Neural progenitor cell (in vitro differentiated cells): ENCODE data around the gene SRRM2. TPM values are rescaled to one million over a fixed set of nuclear protein-coding genes. Genes with fewer than 3 reads are reported as not detected.

Experiments used
- DNase-seq: peaks from one replicate; pipeline ENCODE4 v3.0.0-alpha.2; 2016; ENCODE audit warnings: low spot score
- H2AFZ ChIP-seq: fragments of 200-600 bp; sonication (generic); replicated peaks from 2 replicates; pipeline ENCODE4 v1.6.1; 2016; ENCODE audit warnings: antibody characterized with exemption
- H3F3A ChIP-seq: fragments of 200-600 bp; sonication (generic); 2 replicates; pipeline ENCODE4 v1.6.1; 2016; ENCODE audit warnings: antibody characterized with exemption, low read depth
- H3K27ac ChIP-seq: fragments of 200-600 bp; sonication (generic); 2 replicates; pipeline ENCODE4 v1.5.1; 2016; ENCODE audit warnings: mild to moderate bottlenecking
- H3K27me3 ChIP-seq: fragments of 200-600 bp; sonication (generic); 2 replicates; pipeline ENCODE4 v1.6.1; 2016; ENCODE audit warnings: mild to moderate bottlenecking, moderate library complexity
- H3K36me3 ChIP-seq: fragments of 200-600 bp; sonication (generic); 2 replicates; pipeline ENCODE4 v1.5.1; 2016
- H3K4me1 ChIP-seq: fragments of 200-600 bp; sonication (generic); 2 replicates; pipeline ENCODE4 v1.6.1; 2016; ENCODE audit warnings: mixed run types
- H3K4me2 ChIP-seq: fragments of 200-600 bp; sonication (generic); 2 replicates; pipeline ENCODE4 v1.6.1; 2016
- H3K4me3 ChIP-seq: fragments of 200-600 bp; sonication (generic); 2 replicates; pipeline ENCODE4 v1.5.1; 2016
- H3K79me2 ChIP-seq: fragments of 200-600 bp; sonication (generic); 2 replicates; pipeline ENCODE4 v1.6.1; 2016; ENCODE audit warnings: low read depth
- H3K9ac ChIP-seq: fragments of 200-600 bp; sonication (generic); 2 replicates; pipeline ENCODE4 v1.6.1; 2016
- H3K9me3 ChIP-seq: fragments of 200-600 bp; sonication (generic); 2 replicates; pipeline ENCODE4 v1.5.1; 2016; ENCODE audit warnings: low read depth
- H4K20me1 ChIP-seq: fragments of 200-600 bp; sonication (generic); 2 replicates; pipeline ENCODE4 v1.6.1; 2016; ENCODE audit warnings: low read depth
- H3K27ac Mint-ChIP-seq: 3 replicates; pipeline ENCODE4 v1.8.0; 2021; ENCODE audit warnings: mixed read lengths
- H3K27me3 Mint-ChIP-seq: 2 replicates; pipeline ENCODE4 v1.8.0; 2022; ENCODE audit warnings: low read depth, mild to moderate bottlenecking, inconsistent platforms, moderate library complexity, mixed read lengths; ENCODE audit not compliant: insufficient read depth
- H3K36me3 Mint-ChIP-seq: 3 replicates; pipeline ENCODE4 v1.8.0; 2021; ENCODE audit warnings: mixed read lengths
- H3K4me1 Mint-ChIP-seq: 3 replicates; pipeline ENCODE4 v1.8.0; 2021; ENCODE audit warnings: mixed read lengths
- H3K4me3 Mint-ChIP-seq: 3 replicates; pipeline ENCODE4 v1.8.0; 2021; ENCODE audit warnings: mild to moderate bottlenecking, moderate library complexity, mixed read lengths
- H3K9me3 Mint-ChIP-seq: 3 replicates; pipeline ENCODE4 v1.8.0; 2020; ENCODE audit warnings: mixed read lengths
- CTCF ChIP-seq: fragments of 200-600 bp; sonication (generic); IDR thresholded peaks from 2 replicates; pipeline ENCODE4 v1.5.1; 2017; ENCODE audit warnings: antibody characterized with exemption, mild to moderate bottlenecking
- EZH2 ChIP-seq: fragments of 200-600 bp; sonication (generic); IDR thresholded peaks from 2 replicates; pipeline ENCODE4 v1.6.1; 2017; ENCODE audit warnings: antibody characterized with exemption, mild to moderate bottlenecking, moderate library complexity
- EZH2phosphoT487 ChIP-seq: fragments of 200-600 bp; sonication (generic); IDR thresholded peaks from 2 replicates; pipeline ENCODE4 v1.6.1; 2017; ENCODE audit warnings: antibody characterized with exemption
- total RNA-seq: library from RNA; depleted of rRNA; stranded (reverse); fragments of >200 nt; gene quantifications from 2 replicates; pipeline ENCODE4 v1.2.3, GENCODE V29; 2015; ENCODE audit warnings: low replicate concordance

The SRRM2 gene
- total RNA-seq, 1 donor from 2014 or later, result 82.3 TPM

DNA sequence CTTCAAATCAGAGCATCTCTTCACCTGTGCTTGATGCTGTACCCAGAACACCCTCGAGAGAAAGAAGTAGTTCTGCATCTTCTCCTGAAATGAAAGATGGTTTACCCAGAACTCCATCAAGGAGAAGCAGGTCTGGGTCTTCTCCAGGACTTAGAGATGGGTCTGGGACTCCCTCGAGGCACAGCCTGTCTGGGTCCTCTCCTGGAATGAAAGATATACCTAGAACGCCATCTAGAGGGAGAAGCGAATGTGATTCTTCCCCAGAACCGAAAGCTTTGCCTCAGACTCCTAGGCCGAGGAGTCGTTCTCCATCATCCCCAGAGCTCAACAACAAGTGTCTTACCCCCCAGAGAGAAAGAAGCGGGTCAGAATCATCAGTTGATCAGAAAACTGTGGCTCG, 12.3 kb downstream of the SRRM2 start:
- DNase-seq, result no peak
- H3K27ac Mint-ChIP-seq, result no peak overlapping the region
- Histone ChIP-seq H3K4me2 (no peak overlapping the region), H4K20me1 (peaks cover 38% of the 10 kb centered on the region), H3K4me1 (no peaks in the 10 kb centered on the region), H3K27ac (no peak overlapping the region), H3K4me3 (no peak overlapping the region), H3K9ac (no peak overlapping the region), H3K79me2 (peaks cover 96% of the 10 kb centered on the region), H3K36me3 (peaks cover 51% of the 10 kb centered on the region), H3F3A (peaks cover 74% of the 10 kb centered on the region), H2AFZ (no peak overlapping the region), H3K9me3 (no peaks in the 10 kb centered on the region), H3K27me3 (no peaks in the 10 kb centered on the region)
- no peak overlapping the region for H3K4me3 Mint-ChIP-seq
- H3K4me1 Mint-ChIP-seq, result no peaks in the 10 kb centered on the region
- H3K27me3 Mint-ChIP-seq, result peaks cover 28% of the 10 kb centered on the region
- H3K36me3 Mint-ChIP-seq, result peaks cover 82% of the 10 kb centered on the region
- peaks cover 43% of the 10 kb centered on the region for H3K9me3 Mint-ChIP-seq
- no peak for TF ChIP-seq EZH2
- no peak for TF ChIP-seq CTCF
- TF ChIP-seq EZH2phosphoT487, result no peak

DNA sequence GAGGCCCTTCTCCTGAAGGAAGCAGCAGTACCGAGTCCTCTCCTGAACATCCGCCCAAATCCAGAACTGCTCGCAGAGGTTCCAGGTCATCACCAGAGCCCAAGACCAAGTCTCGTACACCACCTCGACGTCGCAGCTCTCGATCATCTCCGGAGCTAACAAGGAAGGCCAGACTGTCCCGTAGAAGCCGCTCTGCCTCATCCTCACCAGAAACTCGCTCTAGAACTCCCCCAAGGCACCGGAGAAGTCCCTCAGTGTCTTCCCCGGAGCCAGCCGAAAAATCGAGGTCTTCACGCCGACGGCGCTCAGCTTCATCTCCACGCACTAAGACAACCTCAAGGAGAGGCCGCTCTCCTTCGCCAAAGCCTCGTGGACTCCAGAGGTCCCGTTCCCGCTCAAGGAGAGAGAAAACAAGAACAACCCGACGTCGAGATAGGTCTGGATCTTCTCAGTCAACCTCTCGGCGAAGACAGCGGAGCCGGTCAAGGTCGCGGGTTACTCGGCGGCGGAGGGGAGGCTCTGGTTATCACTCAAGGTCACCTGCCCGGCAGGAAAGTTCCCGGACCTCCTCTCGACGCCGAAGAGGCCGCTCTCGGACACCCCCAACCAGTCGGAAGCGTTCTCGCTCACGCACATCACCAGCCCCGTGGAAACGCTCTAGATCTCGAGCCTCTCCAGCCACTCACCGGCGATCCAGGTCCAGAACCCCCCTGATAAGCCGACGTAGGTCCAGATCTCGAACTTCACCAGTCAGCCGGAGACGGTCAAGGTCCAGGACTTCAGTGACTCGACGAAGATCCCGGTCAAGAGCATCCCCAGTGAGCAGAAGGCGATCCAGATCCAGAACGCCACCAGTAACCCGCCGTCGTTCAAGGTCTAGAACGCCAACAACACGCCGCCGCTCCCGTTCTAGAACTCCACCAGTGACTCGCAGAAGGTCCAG, 13.3 kb downstream of the SRRM2 start:
- H3K4me1 ChIP-seq, result no peaks in the 10 kb centered on the region
- Mint-ChIP-seq H3K4me3 (no peak overlapping the region), H3K4me1 (peaks cover under 1% of the 10 kb centered on the region), H3K27me3 (peaks cover 28% of the 10 kb centered on the region), H3K36me3 (peaks cover 76% of the 10 kb centered on the region), H3K9me3 (peaks cover 41% of the 10 kb centered on the region), H3K27ac (no peak overlapping the region)
- no peaks in the 10 kb centered on the region for H3K27me3 ChIP-seq
- peaks cover 43% of the 10 kb centered on the region for H3K36me3 ChIP-seq
- H4K20me1 ChIP-seq, result peaks cover 48% of the 10 kb centered on the region
- no peak overlapping the region for H3K9ac ChIP-seq
- no peak overlapping the region for H2AFZ ChIP-seq
- H3K4me3 ChIP-seq, result no peak overlapping the region
- peaks cover 75% of the 10 kb centered on the region for H3F3A ChIP-seq
- H3K79me2 ChIP-seq, result peaks cover 86% of the 10 kb centered on the region
- H3K27ac ChIP-seq, result no peak overlapping the region
- TF ChIP-seq EZH2 (no peak), CTCF (no peak), EZH2phosphoT487 (no peak)
- H3K9me3 ChIP-seq, result no peaks in the 10 kb centered on the region
- H3K4me2 ChIP-seq, result no peak overlapping the region
- DNase-seq, result no peak

GRCh38 chr16:2766430-2767139, 14.1 kb downstream of the SRRM2 start:
- no peaks in the 10 kb centered on the region for H3K27me3 ChIP-seq
- DNase-seq, result no peak

More at GRCh38 chr16:2766430-2767139, 14.1 kb downstream of the SRRM2 start:
- Histone ChIP-seq H3K27ac (no peak overlapping the region), H4K20me1 (peaks cover 57% of the 10 kb centered on the region), H3K4me3 (no peak overlapping the region), H3K36me3 (peaks cover 34% of the 10 kb centered on the region), H3K4me1 (no peaks in the 10 kb centered on the region), H3K9me3 (no peaks in the 10 kb centered on the region), H3F3A (peaks cover 73% of the 10 kb centered on the region), H2AFZ (no peak overlapping the region), H3K79me2 (peaks cover 78% of the 10 kb centered on the region), H3K4me2 (no peak overlapping the region), H3K9ac (no peak overlapping the region)
- peak overlapping the region; percentile 39 for H3K4me3 Mint-ChIP-seq
- H3K9me3 Mint-ChIP-seq, result peaks cover 35% of the 10 kb centered on the region
- no peak overlapping the region for H3K27ac Mint-ChIP-seq
- peaks cover 74% of the 10 kb centered on the region for H3K36me3 Mint-ChIP-seq
- peaks cover 28% of the 10 kb centered on the region for H3K27me3 Mint-ChIP-seq
- TF ChIP-seq EZH2phosphoT487 (no peak), EZH2 (no peak), CTCF (no peak)
- H3K4me1 Mint-ChIP-seq, result peaks cover 6% of the 10 kb centered on the region
